ENCODE data around the gene SLC22A23.

Gene SLC22A23

DNA sequence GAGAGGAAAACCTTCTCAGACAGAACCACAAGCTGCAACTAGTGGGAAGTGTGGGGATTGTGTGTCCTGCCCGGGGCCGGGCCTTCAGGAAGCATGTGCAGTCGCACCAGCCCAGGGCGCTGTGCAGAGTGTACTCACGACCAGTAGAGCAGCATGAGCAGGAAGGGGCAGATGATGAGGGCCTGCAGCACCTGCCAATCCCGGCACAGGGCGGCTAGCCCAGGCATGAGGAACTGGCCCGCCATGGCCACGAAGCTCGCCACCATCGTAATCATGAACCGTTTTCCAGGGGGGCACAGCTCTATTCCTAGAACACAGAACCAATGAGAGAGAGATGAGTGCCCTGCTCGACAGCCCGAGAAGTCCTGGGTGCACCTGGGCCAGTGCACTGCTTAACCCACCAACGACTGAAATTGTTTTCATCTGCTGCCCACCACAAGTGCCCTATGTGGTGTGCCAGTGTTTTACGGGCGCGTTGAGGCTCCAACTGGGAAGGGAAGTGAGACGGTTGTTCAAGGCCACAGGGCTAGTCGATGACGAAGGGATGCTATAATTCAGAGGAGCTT is 133.1 kb downstream of the SLC22A23 start:
- TF ChIP-seq NFIC (IDR thresholded peaks at IDR 0.05) (no peak), RAD21 (IDR thresholded peaks at IDR 0.05; ENCODE audit: low read depth) (no peak), ZBTB7A (IDR thresholded peaks at IDR 0.05; ENCODE audit: low read depth) (no peak), REST (IDR thresholded peaks at IDR 0.05; ENCODE audit: low read depth) (no peak), EGR1 (IDR thresholded peaks at IDR 0.05) (no peak), CEBPB (IDR thresholded peaks at IDR 0.05) (no peak), TAF1 (IDR thresholded peaks at IDR 0.05; ENCODE audit: low read depth) (no peak), TEAD4 (IDR thresholded peaks at IDR 0.05) (no peak), TCF12 (IDR thresholded peaks at IDR 0.05; ENCODE audit: low read depth) (no peak), YY1 (IDR thresholded peaks at IDR 0.05; ENCODE audit: low read depth) (no peak), FOXM1 (IDR thresholded peaks at IDR 0.05; ENCODE audit: borderline replicate concordance, low read depth) (no peak)
- TF ChIP-seq, protein P1, sequence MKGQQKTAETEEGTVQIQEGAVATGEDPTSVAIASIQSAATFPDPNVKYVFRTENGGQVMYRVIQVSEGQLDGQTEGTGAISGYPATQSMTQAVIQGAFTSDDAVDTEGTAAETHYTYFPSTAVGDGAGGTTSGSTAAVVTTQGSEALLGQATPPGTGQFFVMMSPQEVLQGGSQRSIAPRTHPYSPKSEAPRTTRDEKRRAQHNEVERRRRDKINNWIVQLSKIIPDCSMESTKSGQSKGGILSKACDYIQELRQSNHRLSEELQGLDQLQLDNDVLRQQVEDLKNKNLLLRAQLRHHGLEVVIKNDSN (IDR thresholded peaks at IDR 0.05) = no peak
- TF ChIP-seq, protein P2, sequence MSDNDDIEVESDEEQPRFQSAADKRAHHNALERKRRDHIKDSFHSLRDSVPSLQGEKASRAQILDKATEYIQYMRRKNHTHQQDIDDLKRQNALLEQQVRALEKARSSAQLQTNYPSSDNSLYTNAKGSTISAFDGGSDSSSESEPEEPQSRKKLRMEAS (IDR thresholded peaks at IDR 0.05) = no peak

- TF ChIP-seq CREB1 (IDR thresholded peaks at IDR 0.05; ENCODE audit: low read depth) (no peak), ZBTB7A (IDR thresholded peaks at IDR 0.05; ENCODE audit: low read depth) (no peak), NFIC (IDR thresholded peaks at IDR 0.05) (no peak), EGR1 (IDR thresholded peaks at IDR 0.05) (no peak), TAF1 (IDR thresholded peaks at IDR 0.05; ENCODE audit: low read depth) (no peak)
- TF ChIP-seq, protein P2 (IDR thresholded peaks at IDR 0.05) = no peak
Observed at GRCh38 chr6:3323148-3323547, 133.7 kb downstream of the SLC22A23 start.

- TF ChIP-seq RAD21 (IDR thresholded peaks at IDR 0.05; ENCODE audit: low read depth) (no peak), NFIC (IDR thresholded peaks at IDR 0.05) (no peak), REST (IDR thresholded peaks at IDR 0.05; ENCODE audit: low read depth) (no peak), TEAD4 (IDR thresholded peaks at IDR 0.05) (no peak), TAF1 (IDR thresholded peaks at IDR 0.05; ENCODE audit: low read depth) (no peak), EP300 (IDR thresholded peaks at IDR 0.05; ENCODE audit: borderline replicate concordance) (no peak), YY1 (IDR thresholded peaks at IDR 0.05; ENCODE audit: low read depth) (no peak), ZBTB7A (IDR thresholded peaks at IDR 0.05; ENCODE audit: low read depth) (no peak), CEBPB (IDR thresholded peaks at IDR 0.05) (no peak), EGR1 (IDR thresholded peaks at IDR 0.05) (no peak)
- TF ChIP-seq, protein P1 (IDR thresholded peaks at IDR 0.05) = no peak
Observed at GRCh38 chr6:3322366-3322890, 134.4 kb downstream of the SLC22A23 start.

GRCh38 chr6:3321875-3322274 is 135.0 kb downstream of the SLC22A23 start:
- TF ChIP-seq FOXM1 (IDR thresholded peaks at IDR 0.05; ENCODE audit: borderline replicate concordance, low read depth) = no peak
- no peak for TF ChIP-seq TAF1 (IDR thresholded peaks at IDR 0.05; ENCODE audit: low read depth)
- no peak for TF ChIP-seq TCF12 (IDR thresholded peaks at IDR 0.05; ENCODE audit: low read depth)
- no peak for TF ChIP-seq ZBTB7A (IDR thresholded peaks at IDR 0.05; ENCODE audit: low read depth)
- TF ChIP-seq EP300 (IDR thresholded peaks at IDR 0.05; ENCODE audit: borderline replicate concordance) = no peak
- no peak for TF ChIP-seq RAD21 (IDR thresholded peaks at IDR 0.05; ENCODE audit: low read depth)
- no peak for TF ChIP-seq CEBPB (IDR thresholded peaks at IDR 0.05)
- TF ChIP-seq, protein P1 (IDR thresholded peaks at IDR 0.05) = no peak
- no peak for TF ChIP-seq REST (IDR thresholded peaks at IDR 0.05; ENCODE audit: low read depth)
- TF ChIP-seq, protein P2 (IDR thresholded peaks at IDR 0.05) = no peak
- no peak for TF ChIP-seq TEAD4 (IDR thresholded peaks at IDR 0.05)
- TF ChIP-seq NFIC (IDR thresholded peaks at IDR 0.05) = no peak
- TF ChIP-seq EGR1 (IDR thresholded peaks at IDR 0.05) = no peak
